HS-5 (cell line): Measurements from ENCODE around the gene CDH15.
"Not testable (repeated sequence)": the region's sequence is repeated elsewhere in the genome, so short reads cannot be mapped to it uniquely, and the experiment has no call there.

Experiments
- DNase-seq: peaks from one replicate; pipeline ENCODE4 v3.0.0-alpha.2; 2012; ENCODE audit warnings: low read depth

The CDH15 gene

GRCh38 chr16:89172528-89173173 lies 1.1 kb downstream of the CDH15 start:
- no peak for DNase-seq

GRCh38 chr16:89173174-89173921 lies 1.8 kb downstream of the CDH15 start:
- DNase-seq: no peak

- DNase-seq: no peak
Measured at GRCh38 chr16:89174055-89174827, 2.7 kb downstream of the CDH15 start.

- no peak for DNase-seq
Measured at GRCh38 chr16:89174877-89175276, 3.3 kb downstream of the CDH15 start.

- no peak for DNase-seq
Measured at GRCh38 chr16:89175280-89176146, 4.0 kb downstream of the CDH15 start.

DNA sequence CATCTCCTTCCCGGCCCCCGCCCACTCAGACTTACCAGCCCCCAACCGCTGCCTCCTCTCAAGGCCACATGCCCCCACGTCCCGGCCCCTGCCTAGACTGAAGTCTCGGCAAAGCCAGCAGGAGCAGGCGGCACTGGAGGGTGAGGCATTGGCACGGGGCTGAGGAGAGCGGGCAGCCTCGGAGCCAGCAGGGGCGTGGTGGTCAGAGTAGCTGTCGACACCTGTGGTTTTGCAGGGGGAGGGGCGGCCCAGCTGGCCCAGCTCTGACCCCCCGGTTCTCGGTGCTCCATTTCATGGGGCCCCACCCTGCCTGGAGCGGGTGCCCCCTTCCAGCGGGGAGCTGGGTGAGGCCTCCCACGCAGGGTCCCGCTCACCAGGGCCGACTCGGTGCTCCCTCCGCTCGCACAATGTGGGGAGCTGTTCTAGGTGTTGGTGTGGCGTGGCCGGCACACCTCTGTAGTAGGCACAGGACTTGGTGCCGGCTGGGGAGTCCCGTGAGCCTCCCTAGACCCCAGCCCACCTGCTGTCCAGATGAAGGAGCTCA lies 4.7 kb downstream of the CDH15 start:
- no peak for DNase-seq

DNA sequence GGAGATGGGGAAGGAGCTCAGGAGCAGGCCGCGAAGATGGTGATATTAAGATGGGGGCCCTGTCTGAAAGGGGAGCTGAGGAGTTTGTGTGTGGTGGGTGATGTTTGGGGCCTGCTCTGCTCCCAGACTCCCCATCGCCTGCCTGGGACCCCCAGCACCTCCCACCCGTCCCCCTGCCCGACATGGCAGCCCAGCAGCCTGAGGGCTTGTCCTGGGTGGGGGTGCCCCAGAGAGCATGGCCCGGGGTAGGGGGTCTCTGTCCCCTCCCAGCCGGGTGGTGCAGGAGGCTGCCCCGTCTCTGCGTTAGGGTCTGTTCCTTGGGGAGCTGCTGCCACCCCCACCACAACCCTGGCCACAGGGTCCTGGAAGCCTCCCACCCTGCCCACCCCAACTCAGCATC lies 5.2 kb downstream of the CDH15 start:
- DNase-seq: no peak

GRCh38 chr16:89177501-89177900 lies 6.0 kb downstream of the CDH15 start:
- no peak for DNase-seq

DNA sequence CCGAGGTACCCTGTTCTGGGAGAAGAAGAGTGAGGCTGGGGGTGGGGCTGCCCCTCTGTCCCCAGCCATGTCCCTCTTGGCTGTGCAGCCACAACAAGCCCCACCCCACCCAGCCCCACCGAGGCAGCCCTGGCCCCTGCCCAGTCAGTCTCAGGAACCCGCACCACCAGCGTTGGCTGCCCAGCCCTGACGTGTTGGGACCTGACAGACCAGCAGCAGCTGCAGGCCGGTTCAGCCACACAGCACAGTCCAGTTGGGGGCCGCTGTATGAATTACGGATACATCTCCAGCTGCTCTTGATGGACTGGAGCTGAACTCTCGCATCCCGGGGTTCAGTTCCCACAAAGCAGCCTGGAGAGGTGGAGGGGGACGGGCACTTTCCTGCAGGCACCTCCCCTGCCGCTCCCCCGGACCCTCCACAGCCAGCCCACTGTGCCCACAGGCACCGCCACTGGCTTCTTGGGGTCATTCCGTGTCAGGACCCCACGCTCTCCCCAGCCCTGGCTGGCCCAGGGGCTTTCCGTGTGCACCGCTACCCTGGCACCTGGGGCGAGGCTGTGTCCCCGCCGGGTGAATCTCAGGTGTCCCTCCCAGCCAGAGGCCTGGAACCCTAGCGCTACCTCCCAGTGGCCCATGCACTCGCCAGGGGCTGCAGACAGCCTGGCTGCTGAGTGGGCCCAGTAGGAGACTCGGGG lies 7.1 kb downstream of the CDH15 start:
- DNase-seq: no peak

GRCh38 chr16:89179148-89179484 lies 7.6 kb downstream of the CDH15 start:
- DNase-seq: no peak

DNA sequence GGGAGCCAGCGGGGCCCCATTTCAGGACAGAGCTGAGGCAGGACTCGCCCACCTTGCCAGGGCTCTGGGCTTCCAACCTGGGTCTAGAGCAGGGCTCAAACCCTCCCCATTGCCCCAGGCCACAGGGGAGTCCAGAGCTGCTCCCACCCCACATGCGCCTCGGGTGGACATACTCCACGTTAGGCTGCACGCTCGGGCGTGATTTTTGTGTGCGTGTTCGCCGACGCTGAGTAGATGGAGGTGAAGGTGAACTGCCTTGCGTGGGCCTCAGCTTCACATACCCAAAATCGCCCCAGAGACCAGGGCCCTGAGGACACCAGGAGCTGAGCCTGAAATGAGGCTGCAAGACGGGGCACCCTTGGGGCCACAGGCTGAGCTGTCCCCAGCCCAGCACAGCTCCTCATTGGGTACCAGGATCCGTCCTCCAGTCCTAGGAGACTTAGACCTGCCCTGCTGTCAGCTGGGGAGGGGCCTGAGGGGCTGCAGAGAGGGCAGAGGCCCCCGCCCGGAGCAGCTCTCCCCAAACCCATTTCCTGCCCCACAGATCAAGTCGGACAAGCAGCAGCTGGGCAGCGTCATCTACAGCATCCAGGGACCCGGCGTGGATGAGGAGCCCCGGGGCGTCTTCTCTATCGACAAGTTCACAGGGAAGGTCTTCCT lies 8.2 kb downstream of the CDH15 start:
- DNase-seq: no peak

GRCh38 chr16:89183463-89183862 lies 11.9 kb downstream of the CDH15 start:
- DNase-seq: no peak

- DNase-seq: no peak
Measured at GRCh38 chr16:89183975-89184676, 12.6 kb downstream of the CDH15 start.

DNA sequence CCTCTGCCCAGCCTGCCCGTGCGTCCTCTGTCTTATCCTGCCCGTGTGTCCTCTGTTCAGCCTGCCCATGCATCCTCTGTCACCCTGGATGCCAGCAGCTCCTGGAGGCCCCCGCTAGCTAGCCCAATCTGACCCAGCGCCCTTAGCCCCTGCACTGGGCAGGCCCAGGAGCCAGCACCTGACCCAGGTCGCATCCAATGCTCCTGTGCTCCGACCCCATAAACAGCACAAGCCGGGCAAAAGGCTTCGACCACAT lies 13.1 kb downstream of the CDH15 start:
- no peak for DNase-seq

- no peak for DNase-seq
Measured at GRCh38 chr16:89184933-89185794, 13.6 kb downstream of the CDH15 start.

DNA sequence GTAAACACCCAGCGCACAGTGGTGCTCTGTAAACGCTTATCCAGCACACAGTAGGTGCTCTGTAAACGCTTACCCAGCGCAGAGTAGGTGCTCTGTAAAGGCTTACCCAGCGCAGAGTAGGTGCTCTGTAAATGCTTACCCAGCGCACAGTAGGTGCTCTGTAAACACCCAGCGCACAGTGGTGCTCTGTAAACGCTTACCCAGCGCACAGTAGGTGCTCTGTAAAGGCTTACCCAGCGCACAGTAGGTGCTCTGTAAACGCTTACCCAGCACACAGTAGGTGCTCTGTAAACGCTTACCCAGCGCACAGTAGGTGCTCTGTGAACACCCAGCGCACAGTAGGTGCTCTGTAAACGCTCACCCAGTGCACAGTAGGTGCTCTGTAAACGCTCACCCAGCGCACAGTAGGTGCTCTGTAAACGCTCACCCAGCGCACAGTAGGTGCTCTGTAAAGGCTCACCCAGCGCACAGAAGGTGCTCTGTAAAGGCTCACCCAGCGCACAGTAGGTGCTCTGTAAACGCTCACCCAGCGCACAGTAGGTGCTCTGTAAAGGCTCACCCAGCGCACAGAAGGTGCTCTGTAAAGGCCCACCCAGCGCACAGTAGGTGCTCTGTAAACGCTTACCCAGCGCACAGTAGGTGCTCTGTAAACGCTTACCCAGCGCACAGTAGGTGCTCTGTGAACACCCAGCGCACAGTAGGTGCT lies 14.5 kb downstream of the CDH15 start:
- not testable (repeated sequence) for DNase-seq

GRCh38 chr16:89186593-89187031 lies 15.1 kb downstream of the CDH15 start:
- not testable (repeated sequence) for DNase-seq

DNA sequence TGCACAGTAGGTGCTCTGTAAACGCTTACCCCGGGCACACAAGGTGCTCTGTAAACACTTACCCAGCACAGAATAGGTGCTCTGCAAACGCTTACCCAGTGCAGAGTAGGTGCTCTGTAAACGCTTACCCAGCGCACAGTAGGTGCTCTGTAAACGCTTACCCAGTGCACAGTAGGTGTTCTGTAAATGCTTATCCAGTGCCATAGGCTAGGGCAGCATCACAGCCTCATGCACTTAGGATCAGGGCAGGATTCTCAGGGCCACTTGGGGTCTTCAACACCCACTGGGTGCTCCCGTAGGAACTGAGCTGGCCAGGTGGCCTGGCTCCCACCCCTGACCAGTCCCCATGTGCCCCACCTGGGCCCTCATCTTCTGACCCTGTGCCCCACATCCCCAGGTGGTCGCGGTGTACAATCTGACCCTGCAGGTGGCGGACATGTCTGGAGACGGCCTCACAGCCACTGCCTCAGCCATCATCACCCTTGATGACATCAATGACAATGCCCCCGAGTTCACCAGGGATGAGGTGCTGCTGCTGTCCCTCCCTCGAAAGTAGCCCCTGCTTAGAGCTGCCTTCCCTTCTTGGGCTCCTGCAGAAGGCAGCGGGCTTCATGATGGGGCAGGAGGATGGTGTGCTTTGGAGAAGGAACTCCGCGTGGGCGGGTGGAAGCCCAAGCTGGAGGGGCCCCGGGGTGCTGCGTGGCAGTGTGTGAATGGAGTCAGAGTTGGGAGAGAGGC lies 15.7 kb downstream of the CDH15 start:
- DNase-seq: no peak
